GM19099 (cell line): ENCODE measurements around the gene DYNC1I2.

Experiments
- POLR2A ChIP-seq: IDR thresholded peaks from 3 replicates; pipeline ENCODE4 v1.6.1; 2011; ENCODE audit warnings: low read depth; ENCODE audit not compliant: insufficient read length; ENCODE audit errors: extremely low read depth

Gene DYNC1I2

DNA sequence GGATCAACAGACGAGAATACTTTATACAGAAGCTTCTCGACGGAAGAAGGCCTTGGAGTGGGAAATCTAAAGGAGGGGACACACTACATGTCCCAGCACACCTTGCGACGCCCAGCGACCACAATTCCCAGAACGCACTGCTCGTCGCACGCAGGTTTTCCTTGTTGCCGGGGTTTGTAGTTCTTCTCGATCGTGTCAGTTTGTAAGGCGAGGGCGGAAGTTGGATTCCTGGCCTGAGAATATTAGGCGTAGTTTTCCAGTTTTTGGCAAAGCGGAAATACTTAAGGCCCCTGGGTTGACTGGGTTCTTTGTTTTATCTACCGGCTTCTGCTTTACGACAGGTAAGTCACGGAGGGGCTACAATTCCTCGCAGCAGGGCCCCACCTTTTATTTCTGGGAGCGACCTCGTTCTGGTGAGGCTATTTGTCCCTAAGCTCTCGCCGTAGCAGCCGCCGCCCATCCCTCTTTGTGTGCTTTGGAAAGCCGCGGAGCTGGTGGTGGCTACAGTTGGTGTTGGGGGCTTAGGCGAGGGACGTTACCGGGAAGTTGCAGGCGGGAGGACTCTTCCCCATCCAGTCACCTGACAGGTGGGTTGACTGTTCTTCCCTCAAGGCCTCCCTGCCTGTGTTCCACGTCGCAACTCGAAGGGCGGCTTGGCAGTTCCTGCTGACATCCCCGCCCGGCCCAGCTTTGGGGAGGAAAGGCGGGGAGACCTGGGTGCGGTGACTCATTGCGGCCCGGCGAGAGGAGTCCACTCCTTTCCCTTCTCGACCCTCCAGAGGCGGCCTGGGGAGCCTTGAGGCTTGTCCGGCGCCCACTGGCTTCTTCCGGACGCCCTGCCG lies at the start of gene DYNC1I2:
TSS of gene DYNC1I2 (plus strand) at position 183 of the 842 bp plus-strand sequence. CDS start 2,687 bp downstream, outside the sequence.
- TF ChIP-seq POLR2A: peak; percentile 37

DNA sequence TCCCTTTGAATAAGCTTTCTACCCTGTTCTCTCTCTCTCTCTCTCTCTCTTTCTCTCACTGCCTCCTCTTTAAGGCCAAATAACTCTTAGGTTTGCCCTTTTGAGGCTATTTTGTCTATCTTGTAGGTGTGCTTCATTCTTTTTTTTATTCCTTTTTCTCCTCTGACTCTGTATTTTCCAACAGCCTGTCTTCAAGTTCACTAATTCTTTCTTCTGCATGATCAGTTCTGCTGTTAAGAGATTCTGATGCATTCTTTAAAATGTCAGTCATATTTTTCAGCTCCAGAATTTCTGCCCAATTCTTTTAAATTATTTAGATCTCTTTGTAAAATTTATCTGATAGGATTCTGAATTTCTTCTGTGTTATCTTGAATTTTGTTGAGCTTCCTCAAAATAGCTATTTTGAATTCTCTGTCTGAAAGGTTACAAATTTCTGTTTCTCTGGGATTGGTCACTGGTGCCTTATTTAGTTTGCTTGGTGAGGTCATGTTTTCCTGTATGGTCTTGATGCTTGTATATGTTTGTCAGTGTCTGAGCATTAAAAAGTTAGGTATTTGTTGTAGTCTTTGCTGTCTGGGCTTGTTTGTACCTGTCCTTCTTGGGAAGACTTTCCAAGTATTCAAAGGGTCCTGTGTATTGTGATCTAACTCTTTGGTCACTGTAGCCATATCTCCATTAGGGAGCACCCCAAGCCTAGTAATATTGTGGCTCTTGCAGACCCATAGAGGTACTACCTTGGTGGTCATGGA lies 35.4 kb upstream of the DYNC1I2 start:
- TF ChIP-seq POLR2A: no peak

DNA sequence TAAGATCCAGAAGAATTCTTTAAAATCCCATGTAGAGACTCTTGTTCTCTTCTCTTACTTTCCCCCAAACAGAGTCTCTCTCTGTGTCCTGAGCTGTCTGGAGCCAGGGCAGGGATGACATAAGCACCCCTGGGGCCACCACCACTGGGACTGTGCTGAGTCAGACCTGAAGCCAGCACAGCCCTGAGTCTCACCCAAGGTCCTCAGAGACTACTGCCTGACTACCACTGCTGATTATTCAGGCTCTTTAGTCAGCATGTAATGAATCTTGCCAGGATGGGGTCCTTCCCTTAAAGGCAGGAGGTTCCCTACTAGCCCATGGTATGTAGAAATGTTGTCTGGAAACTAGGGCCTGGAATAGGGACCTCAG lies 34.9 kb upstream of the DYNC1I2 start:
- no peak for TF ChIP-seq POLR2A

DNA sequence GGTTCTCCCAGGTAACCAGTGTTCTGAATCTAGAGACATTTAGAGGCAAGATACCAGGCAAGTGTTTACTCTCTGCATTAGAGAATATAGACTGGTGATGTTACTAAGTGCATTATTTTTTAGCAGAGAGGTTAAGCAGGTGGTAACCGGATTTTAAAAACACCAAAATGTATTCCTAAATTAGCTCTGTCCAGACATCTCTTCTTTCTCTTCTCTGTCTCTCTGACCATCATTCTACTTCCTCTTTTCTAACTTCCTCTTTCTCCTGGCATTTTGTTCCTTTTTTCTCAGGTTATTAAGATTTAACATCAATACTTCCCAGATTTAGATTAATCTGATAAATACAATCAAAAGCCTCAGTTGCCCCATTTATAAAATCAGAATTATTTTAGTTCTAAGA lies 31.7 kb upstream of the DYNC1I2 start:
- TF ChIP-seq POLR2A: no peak

DNA sequence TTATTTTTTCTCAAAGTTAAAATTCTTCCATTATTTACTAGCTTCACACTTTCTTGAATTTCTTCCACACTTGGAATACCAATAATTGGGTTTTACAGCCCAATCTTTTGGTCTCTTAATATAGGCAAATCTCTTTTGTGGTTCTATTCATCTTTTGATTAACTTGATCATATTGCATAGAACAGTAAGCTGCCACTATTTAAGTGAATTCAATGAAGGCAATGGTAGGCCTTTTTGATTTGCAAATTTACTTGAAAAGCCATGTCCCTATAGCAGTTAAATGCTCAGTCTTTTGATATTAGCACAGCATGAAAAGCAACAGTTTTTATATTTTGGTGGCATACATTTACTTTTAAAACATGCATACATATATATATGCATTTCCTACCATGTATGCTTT lies 20.2 kb upstream of the DYNC1I2 start:
- TF ChIP-seq POLR2A: no peak

DNA sequence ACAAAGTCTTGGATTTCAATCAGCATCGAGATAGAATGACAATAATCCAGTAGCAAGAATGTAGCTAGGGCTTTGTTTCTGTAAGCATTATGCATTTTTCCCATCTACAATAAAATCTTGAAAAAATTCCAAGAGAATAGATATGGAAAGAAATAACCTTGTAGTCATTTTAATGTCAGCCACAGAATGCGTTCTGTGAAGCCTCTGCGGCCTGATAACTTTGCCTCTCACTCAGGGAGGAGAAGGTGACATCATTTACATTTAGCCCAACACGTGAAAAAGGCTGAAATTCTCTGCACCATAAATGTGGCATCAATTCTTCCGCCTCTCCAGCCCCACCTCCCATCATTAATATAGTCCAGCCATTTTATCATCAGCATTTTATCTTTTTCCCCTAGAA lies 19.1 kb upstream of the DYNC1I2 start:
- no peak for TF ChIP-seq POLR2A

DNA sequence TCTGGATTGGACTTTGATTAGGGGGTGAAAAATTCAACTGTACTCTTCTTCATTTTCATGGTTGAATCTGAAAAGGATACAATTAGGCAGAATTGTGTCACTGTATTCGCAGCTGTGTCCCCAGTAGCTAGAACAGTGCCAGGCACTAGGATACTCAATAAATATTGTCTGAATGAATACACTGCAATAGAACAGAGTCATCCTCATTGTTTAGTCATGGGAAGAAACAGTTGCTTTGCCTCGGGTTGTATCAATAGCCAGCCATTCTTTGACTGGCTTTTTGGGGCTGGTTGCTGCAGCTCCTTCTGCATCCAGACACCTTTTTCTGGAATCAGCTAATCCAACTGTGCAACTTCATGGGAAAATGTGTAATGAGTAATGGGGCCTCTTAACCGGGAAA lies 18.1 kb upstream of the DYNC1I2 start:
- TF ChIP-seq POLR2A: no peak

DNA sequence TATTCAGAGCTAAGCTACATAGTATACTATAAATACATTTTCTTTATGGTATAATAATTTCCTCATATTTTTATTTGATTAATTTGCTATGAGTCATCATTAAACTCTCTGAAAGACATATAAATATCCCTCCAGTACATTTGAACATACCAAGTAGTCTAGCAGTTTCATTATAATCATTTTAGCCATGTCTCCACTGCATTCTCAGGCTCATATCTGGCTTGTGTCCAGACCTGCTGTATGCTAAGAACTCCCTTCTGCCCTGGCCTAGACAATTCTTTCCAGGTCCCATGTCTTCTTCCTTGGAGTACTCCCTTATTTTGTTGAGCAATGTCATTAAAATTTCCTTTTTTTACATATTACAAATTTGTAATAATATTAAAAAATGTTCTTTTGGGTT lies 16.6 kb upstream of the DYNC1I2 start:
- no peak for TF ChIP-seq POLR2A

DNA sequence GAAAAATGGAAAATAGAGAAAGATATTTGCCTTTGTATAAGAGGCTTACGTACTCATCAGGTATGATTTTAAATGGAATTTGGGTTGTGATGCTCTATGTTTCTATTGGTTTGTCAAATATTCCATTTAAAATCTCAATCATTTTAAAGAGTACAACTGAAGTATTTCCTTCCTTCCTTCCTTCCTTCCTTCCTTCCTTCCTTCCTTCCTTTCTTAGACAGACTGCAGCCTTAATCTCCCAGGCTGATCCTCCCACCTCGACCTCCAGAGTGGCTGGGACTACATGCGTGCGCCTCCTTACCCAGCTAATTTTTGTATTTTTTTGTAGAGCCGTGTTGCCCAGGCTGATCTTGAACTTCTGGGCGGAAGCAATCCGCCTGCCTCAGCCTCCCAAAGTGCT lies 15.4 kb upstream of the DYNC1I2 start:
- no peak for TF ChIP-seq POLR2A

DNA sequence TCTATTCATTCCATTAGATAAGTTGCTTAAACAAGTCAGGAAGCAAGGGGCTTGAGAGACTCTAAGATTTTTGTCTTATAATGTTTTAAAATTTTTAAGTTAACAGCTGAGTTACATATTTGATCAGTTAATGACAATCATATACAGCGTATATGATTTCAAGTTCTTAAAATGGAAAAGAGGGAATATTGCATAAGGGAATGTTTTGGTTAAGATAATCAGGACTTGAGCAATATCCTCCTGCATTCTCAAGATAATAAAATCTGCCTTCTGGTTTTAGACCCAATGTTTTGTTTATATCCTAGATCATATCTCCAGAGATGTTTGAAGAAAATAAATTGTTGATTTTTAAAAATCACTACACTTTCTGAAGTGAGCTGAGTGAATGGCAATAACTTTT lies 13.4 kb upstream of the DYNC1I2 start:
- no peak for TF ChIP-seq POLR2A

DNA sequence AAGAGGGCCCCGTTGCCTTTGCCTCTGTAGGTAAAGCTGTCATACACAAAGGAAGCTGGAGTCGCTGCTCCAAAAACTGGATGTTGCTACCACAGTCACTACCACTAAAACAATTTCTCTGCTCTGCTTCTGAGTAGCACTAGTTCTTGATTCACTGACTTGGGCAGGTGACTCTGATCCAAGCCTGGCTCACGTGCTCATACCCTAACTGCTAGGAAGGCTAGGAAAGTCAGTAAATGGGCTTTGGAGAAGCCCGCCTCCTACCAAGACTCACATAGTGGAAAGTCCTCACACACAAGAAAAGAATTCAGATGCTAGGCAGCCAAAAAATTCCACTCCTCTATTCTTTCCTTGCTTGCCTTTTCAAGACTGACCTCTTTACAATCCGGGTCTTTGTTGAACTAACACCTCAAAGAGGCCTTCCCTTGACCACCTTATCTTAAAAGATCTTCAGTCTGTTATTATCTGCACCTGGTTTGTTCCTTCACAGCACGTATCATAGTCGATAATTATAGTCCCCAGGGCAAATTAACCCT lies 11.4 kb upstream of the DYNC1I2 start:
- TF ChIP-seq POLR2A: no peak

DNA sequence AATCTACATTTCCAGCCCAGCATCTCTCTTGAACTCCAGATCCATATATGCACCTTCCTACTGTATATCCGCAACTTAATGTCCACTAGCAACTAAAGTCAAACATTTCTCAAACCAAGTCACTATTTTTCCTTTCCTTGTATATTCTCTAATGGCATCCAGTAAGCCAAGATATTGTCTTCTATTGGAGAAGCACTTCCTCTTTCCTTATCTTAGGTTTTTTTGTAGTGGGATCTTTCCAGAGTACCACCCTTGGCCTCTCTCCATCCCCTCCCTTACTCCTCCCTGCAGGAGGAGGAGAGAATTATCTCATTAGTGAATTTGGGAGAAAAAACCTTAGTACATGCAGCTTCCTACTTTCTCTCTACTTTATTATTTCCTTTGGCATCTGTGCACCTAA lies 8.7 kb upstream of the DYNC1I2 start:
- TF ChIP-seq POLR2A: no peak

DNA sequence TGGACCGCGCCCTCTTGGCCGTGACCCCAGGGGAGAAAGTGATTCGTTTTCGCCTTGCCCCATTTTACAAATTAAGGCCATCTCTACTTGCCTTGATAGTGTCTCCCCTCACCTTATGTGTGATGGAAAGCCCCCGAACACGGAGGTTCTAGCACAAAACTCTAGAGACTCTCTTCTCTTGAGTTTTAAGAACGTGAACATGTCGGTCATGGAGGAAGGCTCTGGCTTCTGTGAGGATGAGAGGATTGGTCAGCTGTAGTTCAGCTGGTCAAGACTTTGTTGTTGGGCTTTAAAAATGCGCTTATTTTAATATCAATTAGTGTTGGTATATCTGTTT lies 828 bp downstream of the DYNC1I2 start:
- no peak for TF ChIP-seq POLR2A

DNA sequence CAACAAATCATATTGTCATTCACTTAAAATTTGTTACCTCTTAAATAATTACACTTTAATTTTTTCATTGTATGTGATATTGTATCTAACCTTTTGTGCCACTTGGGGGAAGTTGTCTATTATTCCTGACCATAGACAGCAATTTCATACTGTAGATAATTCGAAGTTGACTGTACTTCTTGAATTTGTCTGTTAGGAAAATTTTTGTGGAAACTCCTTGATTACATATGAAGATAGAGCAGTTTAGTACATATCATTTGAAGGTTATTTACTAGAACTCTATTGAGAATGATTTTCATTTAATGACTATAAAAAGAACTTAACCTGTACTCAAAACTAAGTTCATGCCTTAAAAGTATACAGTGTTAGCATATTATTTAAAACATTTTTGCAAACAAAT lies 5.1 kb downstream of the DYNC1I2 start:
- TF ChIP-seq POLR2A: no peak

DNA sequence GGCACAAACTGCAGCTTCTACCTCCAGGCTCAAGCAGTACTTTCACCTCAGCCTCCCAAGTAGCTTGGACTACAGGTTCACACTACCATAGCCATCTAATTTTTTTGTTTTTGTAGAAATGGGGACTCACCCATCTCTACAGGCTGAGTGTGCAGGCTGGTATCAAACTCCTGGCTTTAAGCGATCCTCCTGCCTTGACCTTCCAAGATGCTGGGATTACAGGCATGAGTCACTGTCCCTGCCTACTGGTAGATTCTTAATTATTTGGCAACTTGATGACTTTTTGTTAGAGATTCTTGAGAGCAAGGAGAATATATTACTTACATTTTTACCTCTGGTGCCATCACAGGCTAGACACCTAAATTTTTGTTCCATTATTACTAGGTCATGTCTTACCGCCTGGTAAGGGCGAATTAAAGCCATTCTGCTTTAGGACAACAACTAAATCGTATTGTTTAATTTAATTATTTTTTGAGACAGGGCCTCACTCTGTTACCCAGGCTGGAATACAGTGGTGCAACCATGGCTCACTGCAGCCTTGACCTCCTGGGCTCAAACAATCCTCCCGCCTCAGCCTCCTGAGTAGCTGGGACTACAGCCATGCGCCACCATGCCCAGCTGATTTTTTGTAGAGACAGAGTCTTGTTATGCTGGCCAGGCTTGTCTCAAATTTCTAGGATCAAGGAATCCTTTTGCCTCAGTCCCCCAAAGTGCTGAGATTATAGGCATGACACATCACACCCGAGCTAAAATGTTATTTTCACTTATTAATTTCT lies 15.7 kb downstream of the DYNC1I2 start:
- no peak for TF ChIP-seq POLR2A
